ENCODE measurements around the gene ATP8A2. TPM values are rescaled to one million over a fixed set of nuclear protein-coding genes. Genes with fewer than 3 reads are reported as not detected.

Gene ATP8A2
- total RNA-seq, 1 donor from 2014 or later, result 1.3 TPM

GRCh38 chr13:26015271-26016125, 643.7 kb downstream of the ATP8A2 start:
- peaks cover 30% of the 10 kb centered on the region for H3K4me1 ChIP-seq (ENCODE audit: insufficient read depth, low read length)
- H3K27ac ChIP-seq (ENCODE audit: low read depth, low read length), result no peak overlapping the region
- no peaks in the 10 kb centered on the region for H4K20me1 ChIP-seq (ENCODE audit: insufficient read depth, low read length)
- Mint-ChIP-seq H3K27ac (ENCODE audit: unreplicated experiment) (no peak overlapping the region), H3K4me3 (ENCODE audit: unreplicated experiment) (no peak overlapping the region), H3K9me3 (ENCODE audit: unreplicated experiment) (peaks cover 9% of the 10 kb centered on the region), H3K4me1 (ENCODE audit: low read depth, unreplicated experiment) (peaks cover 20% of the 10 kb centered on the region), H3K27me3 (ENCODE audit: low read depth, unreplicated experiment) (peaks cover 4% of the 10 kb centered on the region), H3K36me3 (ENCODE audit: low read depth, unreplicated experiment) (no peaks in the 10 kb centered on the region)
- no peak for FAIRE-seq
- no peak overlapping the region for H3K4me3 ChIP-seq (ENCODE audit: insufficient read depth, low read depth, low read length)
- H3K79me2 ChIP-seq (ENCODE audit: insufficient read depth, low read length), result no peaks in the 10 kb centered on the region
- H3K4me2 ChIP-seq (ENCODE audit: low read length), result no peak overlapping the region
- no peak overlapping the region for H3K9ac ChIP-seq (ENCODE audit: low read length)
- H3K36me3 ChIP-seq (ENCODE audit: insufficient read depth, low read length), result no peaks in the 10 kb centered on the region
- no peaks in the 10 kb centered on the region for H3K9me3 ChIP-seq (ENCODE audit: insufficient read depth, low read depth, low read length)
- H2AFZ ChIP-seq (ENCODE audit: low read depth, low read length), result no peak overlapping the region
- no peaks in the 10 kb centered on the region for H3K27me3 ChIP-seq (ENCODE audit: insufficient read depth, low read length)
- DNase-seq (ENCODE audit: low read depth), result no peak
- TF ChIP-seq EZH2 (IDR thresholded peaks at IDR 0.05; ENCODE audit: insufficient read depth, low read length) (no peak), CTCF (IDR thresholded peaks at IDR 0.05; ENCODE audit: insufficient read depth, low read depth, low read length) (no peak)

GRCh38 chr13:26016189-26016588, 644.4 kb downstream of the ATP8A2 start:
- Histone ChIP-seq H2AFZ (ENCODE audit: low read depth, low read length) (no peak overlapping the region), H3K79me2 (ENCODE audit: insufficient read depth, low read length) (no peaks in the 10 kb centered on the region), H3K9me3 (ENCODE audit: insufficient read depth, low read depth, low read length) (no peaks in the 10 kb centered on the region), H3K27me3 (ENCODE audit: insufficient read depth, low read length) (no peaks in the 10 kb centered on the region), H3K9ac (ENCODE audit: low read length) (no peak overlapping the region), H3K4me2 (ENCODE audit: low read length) (no peak overlapping the region), H3K36me3 (ENCODE audit: insufficient read depth, low read length) (no peaks in the 10 kb centered on the region), H3K27ac (ENCODE audit: low read depth, low read length) (no peak overlapping the region), H3K4me1 (ENCODE audit: insufficient read depth, low read length) (peaks cover 36% of the 10 kb centered on the region), H4K20me1 (ENCODE audit: insufficient read depth, low read length) (no peaks in the 10 kb centered on the region), H3K4me3 (ENCODE audit: insufficient read depth, low read depth, low read length) (no peak overlapping the region)
- Mint-ChIP-seq H3K27ac (ENCODE audit: unreplicated experiment) (no peak overlapping the region), H3K4me1 (ENCODE audit: low read depth, unreplicated experiment) (peaks cover 27% of the 10 kb centered on the region), H3K9me3 (ENCODE audit: unreplicated experiment) (peaks cover 9% of the 10 kb centered on the region), H3K36me3 (ENCODE audit: low read depth, unreplicated experiment) (no peaks in the 10 kb centered on the region), H3K4me3 (ENCODE audit: unreplicated experiment) (no peak overlapping the region), H3K27me3 (ENCODE audit: low read depth, unreplicated experiment) (peaks cover 4% of the 10 kb centered on the region)
- DNase-seq (ENCODE audit: low read depth) (no peak), FAIRE-seq (no peak)
- TF ChIP-seq EZH2 (IDR thresholded peaks at IDR 0.05; ENCODE audit: insufficient read depth, low read length) (no peak), CTCF (IDR thresholded peaks at IDR 0.05; ENCODE audit: insufficient read depth, low read depth, low read length) (no peak)

All from astrocyte (in vitro differentiated cells and primary cell).